ENCODE measurements around the gene METTL3.

GRCh38 chr14:21520767-21521166 is 9.6 kb upstream of the METTL3 start:
- TF ChIP-seq POLR2A (IDR thresholded peaks at IDR 0.05; ENCODE audit: insufficient read depth in 1 of 2, low read depth in 2 of 2, low read length in 2 of 2): no peak
- TF ChIP-seq, protein P1, sequence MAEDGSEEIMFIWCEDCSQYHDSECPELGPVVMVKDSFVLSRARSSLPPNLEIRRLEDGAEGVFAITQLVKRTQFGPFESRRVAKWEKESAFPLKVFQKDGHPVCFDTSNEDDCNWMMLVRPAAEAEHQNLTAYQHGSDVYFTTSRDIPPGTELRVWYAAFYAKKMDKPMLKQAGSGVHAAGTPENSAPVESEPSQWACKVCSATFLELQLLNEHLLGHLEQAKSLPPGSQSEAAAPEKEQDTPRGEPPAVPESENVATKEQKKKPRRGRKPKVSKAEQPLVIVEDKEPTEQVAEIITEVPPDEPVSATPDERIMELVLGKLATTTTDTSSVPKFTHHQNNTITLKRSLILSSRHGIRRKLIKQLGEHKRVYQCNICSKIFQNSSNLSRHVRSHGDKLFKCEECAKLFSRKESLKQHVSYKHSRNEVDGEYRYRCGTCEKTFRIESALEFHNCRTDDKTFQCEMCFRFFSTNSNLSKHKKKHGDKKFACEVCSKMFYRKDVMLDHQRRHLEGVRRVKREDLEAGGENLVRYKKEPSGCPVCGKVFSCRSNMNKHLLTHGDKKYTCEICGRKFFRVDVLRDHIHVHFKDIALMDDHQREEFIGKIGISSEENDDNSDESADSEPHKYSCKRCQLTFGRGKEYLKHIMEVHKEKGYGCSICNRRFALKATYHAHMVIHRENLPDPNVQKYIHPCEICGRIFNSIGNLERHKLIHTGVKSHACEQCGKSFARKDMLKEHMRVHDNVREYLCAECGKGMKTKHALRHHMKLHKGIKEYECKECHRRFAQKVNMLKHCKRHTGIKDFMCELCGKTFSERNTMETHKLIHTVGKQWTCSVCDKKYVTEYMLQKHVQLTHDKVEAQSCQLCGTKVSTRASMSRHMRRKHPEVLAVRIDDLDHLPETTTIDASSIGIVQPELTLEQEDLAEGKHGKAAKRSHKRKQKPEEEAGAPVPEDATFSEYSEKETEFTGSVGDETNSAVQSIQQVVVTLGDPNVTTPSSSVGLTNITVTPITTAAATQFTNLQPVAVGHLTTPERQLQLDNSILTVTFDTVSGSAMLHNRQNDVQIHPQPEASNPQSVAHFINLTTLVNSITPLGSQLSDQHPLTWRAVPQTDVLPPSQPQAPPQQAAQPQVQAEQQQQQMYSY (CRISPR knock-in tag; IDR thresholded peaks at IDR 0.05): no peak
